Sigmoid colon (tissue), 7 donors: ENCODE measurements around the gene CSRP2. TPM values are rescaled to one million over a fixed set of nuclear protein-coding genes. Genes with fewer than 3 reads are reported as not detected.

Experiments used
- DNase-seq: peaks from one replicate; pipeline ENCODE4 v3.0.0-alpha.2; 2019
- H3K27ac ChIP-seq, 4 donors: fragments of 200-600 bp; sonication (generic); one replicate each; pipeline ENCODE4 v1.5.1; 2016 to 2019; ENCODE audit warnings: mild to moderate bottlenecking in 1 of 4
- H3K27me3 ChIP-seq, 3 donors: fragments of 200-600 bp; sonication (generic); one replicate each; pipeline ENCODE4 v1.5.1; 2019; ENCODE audit warnings: mild to moderate bottlenecking in 1 of 3
- H3K36me3 ChIP-seq, 4 donors: fragments of 200-600 bp; sonication (generic); one replicate each; pipeline ENCODE4 v1.5.1; 2016 to 2019
- H3K4me1 ChIP-seq, 4 donors: fragments of 200-600 bp; sonication (generic); one replicate each; pipeline ENCODE4 v1.5.1; 2017 to 2019
- H3K4me3 ChIP-seq, 4 donors: fragments of 200-600 bp; sonication (generic); one replicate each; pipeline ENCODE4 v1.5.1; 2017 to 2019; ENCODE audit warnings: mild to moderate bottlenecking in 2 of 4, moderate library complexity in 1 of 4
- H3K9me3 ChIP-seq, 4 donors: fragments of 200-600 bp in 3 of 4; sonication (generic) in 3 of 4; one replicate each; pipeline versions ENCODE4 v1.5.1 to v1.6.1; 2013 to 2019
- CTCF ChIP-seq, 4 experiments: fragments of 450-650 bp in 3 of 4; fragments of 200-600 bp in 1 of 4; IDR thresholded peaks; one replicate each; pipeline ENCODE4 v1.5.1; 2016 to 2019; ENCODE audit warnings: antibody characterized with exemption in 4 of 4, mild to moderate bottlenecking in 3 of 4, moderate library complexity in 2 of 4
- EP300 ChIP-seq, 4 donors: sonication (generic); formaldehyde crosslinking; IDR thresholded peaks; one replicate each; pipeline ENCODE4 v1.6.1; 2017; ENCODE audit warnings: antibody characterized with exemption in 4 of 4
- POLR2A ChIP-seq, 2 donors: fragments of 450-650 bp; IDR thresholded peaks; one replicate each; pipeline ENCODE4 v1.6.1; 2016; ENCODE audit warnings: antibody characterized with exemption in 2 of 2, mild to moderate bottlenecking in 2 of 2, moderate library complexity in 2 of 2
- POLR2AphosphoS5 ChIP-seq, 4 donors: sonication (generic); formaldehyde crosslinking; IDR thresholded peaks; one replicate each; pipeline ENCODE4 v1.6.1; 2017; ENCODE audit warnings: antibody characterized with exemption in 4 of 4
- WGBS, 2 donors: extraction: QIAGEN DNeasy Blood & Tissue Kit; methylation state at CpG; one replicate each; pipeline ENCODE4 v1.1.7; 2013; 5-methylcytosine and 5-hydroxymethylcytosine counted together
- intact Hi-C: fragments of 100-400 bp; cut with DNase I; formaldehyde crosslinking; loops from one replicate; pipeline ENCODE4 v1.15.1; 2023
- polyA plus RNA-seq, 3 donors: library from polyadenylated mRNA; stranded (reverse); fragments of 200-250 nt; gene quantifications; one replicate each; pipeline ENCODE4 v1.2.3, GENCODE V29; 2013
- total RNA-seq, 4 donors: library from RNA; depleted of rRNA; stranded (reverse); fragments of >200 nt; gene quantifications; one replicate each; pipeline ENCODE4 v1.1.0, GENCODE V29; 2016
- donor health status: healthy with polysubstance abuse.
- donor health status: Bipolar disorder and iron deficiency.
- donor health status: healthy.

CSRP2 gene
- total and polyA plus RNA-seq, 7 donors = 3.2 to 46.2 (median 12.7) TPM

- Histone ChIP-seq H3K4me1 (peaks cover 0 to 14% (median 3%) of the 10 kb centered on the region in 4 donors), H3K27ac (no peak overlapping the region), H3K9me3 (peaks cover 0 to 4% (median 0%) of the 10 kb centered on the region in 4 donors), H3K36me3 (peaks cover 0 to 56% (median 6%) of the 10 kb centered on the region in 4 donors), H3K27me3 (no peaks in the 10 kb centered on the region), H3K4me3 (no peak overlapping the region)
- WGBS, 2 donors = 96% methylated on average over 4 of the region's 4 CpGs
- intact Hi-C loops = no loop called here
- no peak for DNase-seq
- TF ChIP-seq EP300 (IDR thresholded peaks at IDR 0.05) (no peak), POLR2AphosphoS5 (IDR thresholded peaks at IDR 0.05) (no peak), CTCF (IDR thresholded peaks at IDR 0.05) (no peak), POLR2A (IDR thresholded peaks at IDR 0.05) (no peak)
Observed at GRCh38 chr12:76855271-76855670, 23.5 kb downstream of the CSRP2 start.

GRCh38 chr12:76852106-76852505 is 26.7 kb downstream of the CSRP2 start:
- Histone ChIP-seq H3K27ac (no peak overlapping the region), H3K4me1 (no peaks in the 10 kb centered on the region), H3K9me3 (peaks cover 0 to 4% (median 0%) of the 10 kb centered on the region in 4 donors), H3K27me3 (no peaks in the 10 kb centered on the region), H3K4me3 (no peak overlapping the region), H3K36me3 (peaks cover 0 to 77% (median 13%) of the 10 kb centered on the region in 4 donors)
- intact Hi-C loops = no loop called here
- TF ChIP-seq EP300 (IDR thresholded peaks at IDR 0.05) = no peak
- TF ChIP-seq POLR2A (IDR thresholded peaks at IDR 0.05) = no peak
- no peak for TF ChIP-seq CTCF (IDR thresholded peaks at IDR 0.05)
- no peak for TF ChIP-seq POLR2AphosphoS5 (IDR thresholded peaks at IDR 0.05)
- DNase-seq = no peak
- WGBS, 2 donors = 92 to 93% methylated on average over 1 of the region's 1 CpG

- DNase-seq = no peak
- Histone ChIP-seq H3K36me3 (peaks cover 0 to 63% (median 18%) of the 10 kb centered on the region in 4 donors), H3K4me1 (no peaks in the 10 kb centered on the region), H3K4me3 (no peak overlapping the region), H3K9me3 (no peaks in the 10 kb centered on the region), H3K27ac (no peak overlapping the region), H3K27me3 (no peaks in the 10 kb centered on the region)
- intact Hi-C loops = no loop called here
- TF ChIP-seq POLR2A (IDR thresholded peaks at IDR 0.05) (no peak), EP300 (IDR thresholded peaks at IDR 0.05) (no peak), CTCF (IDR thresholded peaks at IDR 0.05) (no peak), POLR2AphosphoS5 (IDR thresholded peaks at IDR 0.05) (no peak)
- 95 to 97% methylated on average over 2 of the region's 2 CpGs for WGBS, 2 donors
Observed at GRCh38 chr12:76848132-76848531, 30.7 kb downstream of the CSRP2 start.

- Histone ChIP-seq H3K27ac (no peak overlapping the region), H3K36me3 (peaks cover 0 to 70% (median 18%) of the 10 kb centered on the region in 4 donors), H3K4me1 (no peaks in the 10 kb centered on the region), H3K27me3 (no peaks in the 10 kb centered on the region), H3K4me3 (no peak overlapping the region), H3K9me3 (no peaks in the 10 kb centered on the region)
- intact Hi-C loops = no loop called here
- no peak for DNase-seq
- no peak for TF ChIP-seq POLR2A (IDR thresholded peaks at IDR 0.05)
- TF ChIP-seq CTCF (IDR thresholded peaks at IDR 0.05) = no peak
- no peak for TF ChIP-seq POLR2AphosphoS5 (IDR thresholded peaks at IDR 0.05)
- TF ChIP-seq EP300 (IDR thresholded peaks at IDR 0.05) = no peak
- WGBS, 2 donors = 85 to 94% methylated on average over 2 of the region's 2 CpGs
Observed at GRCh38 chr12:76847260-76847659, 31.6 kb downstream of the CSRP2 start.

GRCh38 chr12:76836633-76837032 is 42.2 kb downstream of the CSRP2 start:
- H3K27me3 ChIP-seq = no peaks in the 10 kb centered on the region
- H3K27ac ChIP-seq = no peak overlapping the region
- no peak overlapping the region for H3K4me3 ChIP-seq
- no peak for DNase-seq
- 60 to 86% methylated on average over 3 of the region's 3 CpGs for WGBS, 2 donors
- H3K9me3 ChIP-seq = no peaks in the 10 kb centered on the region
- TF ChIP-seq POLR2AphosphoS5 (IDR thresholded peaks at IDR 0.05) (no peak), POLR2A (IDR thresholded peaks at IDR 0.05) (no peak), CTCF (IDR thresholded peaks at IDR 0.05) (no peak), EP300 (IDR thresholded peaks at IDR 0.05) (no peak)
- H3K4me1 ChIP-seq = no peaks in the 10 kb centered on the region
- intact Hi-C loops = no loop called here
- peaks cover 0 to 23% (median 3%) of the 10 kb centered on the region in 4 donors for H3K36me3 ChIP-seq
